HG03565 (cell line): ENCODE measurements around the gene TTC38.
A peak's percentile ranks its signal among the peaks of the same experiment; 100 is the strongest.

Experiments used
- ATAC-seq: cut with Tn5 transposase; IDR thresholded peaks from one replicate; pipeline ENCODE4 v1.9.1; 2021; ENCODE audit warnings: mild to moderate bottlenecking, moderate library complexity; ENCODE audit not compliant: unreplicated experiment

Gene TTC38

DNA sequence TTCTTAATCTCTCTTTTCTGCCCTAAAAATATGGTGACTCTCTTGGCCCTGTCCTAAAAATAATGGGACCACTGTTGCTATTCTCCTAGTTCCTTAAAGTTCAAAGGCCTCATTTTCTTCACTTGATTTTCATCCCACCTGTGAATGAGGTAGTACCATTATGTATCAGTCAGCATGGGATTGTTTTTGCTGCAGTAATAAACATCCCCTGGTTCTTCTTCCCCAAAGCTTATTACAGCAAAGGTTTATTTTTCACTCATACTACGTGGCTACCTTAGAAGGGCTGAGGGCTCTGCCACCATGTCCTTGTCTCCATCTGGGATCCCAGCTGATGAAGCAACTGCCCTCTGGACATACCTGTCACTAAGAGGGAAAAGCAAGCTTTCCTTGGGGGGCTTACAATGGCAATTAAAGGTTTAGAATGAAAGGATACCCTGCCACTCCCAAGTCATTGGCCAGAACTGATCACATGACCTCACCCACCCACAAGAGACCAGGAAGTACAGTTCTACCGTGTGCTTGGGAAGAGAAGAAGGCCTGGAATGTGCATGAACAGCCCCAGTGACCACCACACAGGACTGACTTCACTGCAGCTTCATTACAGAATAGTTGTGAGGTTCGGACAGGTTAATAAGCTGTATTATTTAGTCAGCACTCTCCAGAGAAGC is 7.8 kb downstream of the TTC38 start:
- ATAC-seq = no peak

DNA sequence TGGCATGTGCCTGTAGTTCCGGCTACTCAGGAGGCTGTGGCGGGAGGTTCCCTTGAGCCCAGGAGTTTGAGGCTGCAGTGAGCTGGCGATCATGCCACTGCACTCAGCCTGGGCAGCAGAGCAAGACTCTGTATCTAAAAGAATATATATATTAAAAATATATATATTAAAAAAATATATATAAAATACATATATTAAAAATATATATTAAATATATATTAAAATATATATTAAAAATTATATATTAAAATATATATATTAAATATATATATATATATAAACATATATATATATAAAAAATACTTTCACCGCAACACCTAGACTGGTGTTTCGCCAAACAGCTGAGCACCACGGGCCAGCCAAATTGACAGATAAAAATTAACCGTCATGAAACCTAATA is 8.8 kb downstream of the TTC38 start:
- ATAC-seq = no peak

DNA sequence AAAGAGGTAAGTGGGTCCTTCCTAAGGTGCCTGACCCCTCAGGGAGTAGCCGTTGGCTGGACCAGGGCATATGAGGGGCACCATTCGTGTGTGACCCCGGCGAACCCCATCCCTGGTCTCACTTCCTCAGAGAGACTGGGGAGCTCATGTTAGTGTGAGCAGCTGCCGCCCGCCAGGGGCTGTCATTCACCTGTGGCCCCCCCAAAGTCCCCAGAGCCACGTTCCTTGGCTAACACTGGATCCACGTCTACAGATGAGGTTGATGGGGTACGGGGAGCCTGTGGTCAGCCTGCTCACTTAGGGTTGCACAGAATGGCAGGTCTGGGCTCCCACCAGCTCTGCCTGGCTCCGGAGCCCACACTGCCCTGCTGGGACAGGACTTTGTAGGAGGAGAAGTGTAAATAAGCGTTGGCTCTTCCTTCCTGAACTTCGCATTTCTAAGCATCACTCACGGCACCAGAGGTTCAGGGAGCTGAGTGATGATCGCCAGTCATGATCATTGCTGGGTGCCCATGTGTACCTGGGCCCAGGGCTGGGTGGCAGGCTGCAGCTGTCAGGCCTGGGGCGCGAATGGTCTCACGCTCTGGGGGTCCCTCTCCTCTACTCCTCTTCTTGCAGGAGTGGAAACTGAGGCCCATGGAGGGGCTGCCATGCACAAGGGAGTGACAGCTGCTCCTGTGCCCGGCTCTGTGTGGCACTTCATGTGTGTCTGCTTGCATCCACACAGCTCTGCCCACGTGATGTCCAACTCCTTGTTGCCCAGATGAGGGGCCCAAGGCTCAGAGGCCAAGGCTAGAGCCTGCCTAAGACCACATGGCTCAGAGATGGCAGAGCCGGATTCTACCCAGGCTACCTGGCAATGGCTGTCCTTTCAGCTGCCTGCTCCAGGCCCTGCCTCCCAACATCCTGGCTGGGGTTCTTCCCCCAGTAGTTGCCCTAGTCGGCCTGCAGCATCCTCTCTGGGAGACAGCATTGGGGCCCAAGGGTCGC is 11.1 kb downstream of the TTC38 start:
- ATAC-seq = no peak

DNA sequence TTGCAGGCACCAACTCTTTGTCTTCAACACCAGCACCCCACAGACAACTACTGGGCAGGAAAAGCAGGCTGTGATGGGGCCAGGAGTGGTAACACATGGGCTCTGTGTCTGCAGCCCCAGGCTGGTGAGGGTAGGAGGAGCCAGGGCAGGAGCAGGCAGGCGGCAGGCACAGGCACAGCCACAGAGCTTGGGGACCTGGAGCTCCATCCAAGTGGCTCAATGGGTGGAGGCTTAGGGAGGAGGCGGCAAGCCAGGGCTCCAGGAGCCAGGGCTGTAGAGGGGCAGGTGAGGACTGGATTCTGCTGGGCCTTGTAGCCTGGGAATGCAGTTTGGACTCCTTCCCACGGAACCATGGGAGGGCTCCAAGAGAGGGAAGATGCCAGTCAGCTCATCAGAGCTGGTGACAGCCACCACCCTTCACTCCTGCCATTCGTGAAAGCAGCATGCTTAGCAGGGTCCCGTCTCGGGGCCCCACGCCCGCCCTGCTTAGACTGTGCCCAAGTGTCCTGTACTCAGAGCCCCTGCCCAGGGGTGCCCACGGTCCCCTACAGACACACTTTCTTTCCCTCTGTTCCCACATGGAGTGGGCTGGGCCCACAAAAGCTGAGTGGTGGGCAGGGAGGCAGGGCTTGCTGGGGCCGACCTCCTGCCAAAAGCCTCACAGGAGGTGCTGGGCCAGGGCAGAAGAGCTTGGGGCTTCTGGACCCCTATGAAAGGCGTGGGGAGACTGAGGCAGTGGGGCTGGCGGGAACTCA is 12.4 kb downstream of the TTC38 start:
- ATAC-seq = no peak

DNA sequence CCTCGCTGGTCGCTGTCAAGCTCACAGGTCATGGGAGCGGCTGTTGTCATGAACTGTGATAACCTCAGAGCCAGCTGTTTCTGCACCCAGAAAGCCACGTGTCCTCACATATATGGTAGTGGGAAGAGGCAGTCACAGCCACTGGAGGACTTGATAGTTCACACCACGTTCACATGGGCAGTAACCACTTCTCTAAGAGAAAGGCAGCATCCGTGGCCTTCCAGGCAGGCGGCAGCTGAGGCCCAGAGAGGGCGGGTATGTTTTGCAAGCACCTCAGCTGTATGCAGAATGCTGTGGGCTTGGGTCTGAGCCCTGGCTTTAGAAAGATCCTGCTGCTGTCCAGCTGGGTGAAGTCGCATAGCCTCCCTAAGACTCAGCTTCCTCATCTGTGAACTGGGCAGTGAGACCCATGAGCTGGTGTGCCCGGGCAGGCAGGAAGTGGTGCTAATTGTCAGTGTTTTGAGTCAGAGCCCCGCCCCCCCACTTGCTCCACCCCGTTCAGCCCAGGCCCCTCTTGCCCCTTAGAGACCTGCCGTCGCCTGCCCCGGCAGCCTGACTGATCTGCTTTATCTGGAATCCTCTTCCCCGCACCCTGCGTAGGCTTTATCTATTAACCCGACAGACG is 13.3 kb downstream of the TTC38 start:
- ATAC-seq = no peak

DNA sequence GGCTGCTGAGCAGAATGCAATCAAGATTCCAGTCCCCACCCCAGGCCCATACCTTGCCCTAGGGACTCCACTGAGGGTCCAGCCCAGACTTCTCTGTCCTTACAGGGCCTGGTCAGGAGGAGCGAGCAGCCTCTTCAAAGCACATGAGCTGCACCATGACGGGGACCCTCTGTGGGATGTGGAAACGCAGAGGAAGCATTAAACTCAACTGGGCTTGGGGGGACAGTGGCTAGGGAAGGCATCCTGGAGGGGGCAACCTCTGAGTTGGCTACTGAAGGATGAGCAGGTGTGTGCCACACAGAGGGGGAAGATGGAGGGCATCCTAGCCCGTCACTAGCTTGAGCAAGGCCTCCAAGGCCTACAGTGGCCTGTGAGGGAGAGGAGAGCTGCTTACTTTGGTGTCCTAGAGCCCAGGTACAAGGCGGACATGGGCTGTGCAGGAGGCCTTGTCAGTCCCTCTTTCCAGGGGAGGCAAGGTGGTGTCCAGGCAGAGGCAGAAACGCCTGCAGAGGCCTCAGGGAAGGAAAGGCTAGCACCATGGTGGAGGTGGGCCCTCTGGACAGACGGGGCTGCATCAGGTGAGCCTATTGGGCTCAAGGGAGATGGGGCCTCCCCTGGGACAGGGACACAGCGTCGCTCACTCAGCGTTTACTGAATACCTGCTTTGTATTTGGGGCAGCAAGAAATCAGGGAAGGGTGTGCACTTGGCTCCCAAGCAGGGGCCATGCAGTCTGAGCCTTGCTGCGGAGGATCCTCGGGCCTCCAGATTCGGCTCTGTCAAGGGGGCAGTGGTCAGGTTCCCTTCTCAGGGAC is 14.3 kb downstream of the TTC38 start:
- no peak for ATAC-seq

DNA sequence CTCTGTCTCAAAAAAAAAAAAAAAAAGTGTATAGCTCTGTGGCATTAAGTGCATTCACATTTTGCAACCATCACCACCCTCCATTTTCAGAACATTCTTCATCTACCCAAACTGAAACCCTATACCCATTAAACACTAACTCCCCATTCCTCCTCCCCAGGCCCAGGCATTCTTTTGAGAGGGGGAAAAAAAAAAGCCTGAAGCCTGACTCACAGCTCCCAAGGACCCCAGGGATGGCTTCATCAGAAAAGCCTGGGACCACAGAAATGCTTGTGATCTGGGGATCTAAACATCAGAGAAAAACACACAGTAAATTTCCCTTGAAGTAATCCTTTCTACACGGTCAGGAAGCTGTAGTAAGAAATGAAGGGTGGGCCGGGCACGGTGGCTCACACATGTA is 18.2 kb downstream of the TTC38 start:
- ATAC-seq = no peak

DNA sequence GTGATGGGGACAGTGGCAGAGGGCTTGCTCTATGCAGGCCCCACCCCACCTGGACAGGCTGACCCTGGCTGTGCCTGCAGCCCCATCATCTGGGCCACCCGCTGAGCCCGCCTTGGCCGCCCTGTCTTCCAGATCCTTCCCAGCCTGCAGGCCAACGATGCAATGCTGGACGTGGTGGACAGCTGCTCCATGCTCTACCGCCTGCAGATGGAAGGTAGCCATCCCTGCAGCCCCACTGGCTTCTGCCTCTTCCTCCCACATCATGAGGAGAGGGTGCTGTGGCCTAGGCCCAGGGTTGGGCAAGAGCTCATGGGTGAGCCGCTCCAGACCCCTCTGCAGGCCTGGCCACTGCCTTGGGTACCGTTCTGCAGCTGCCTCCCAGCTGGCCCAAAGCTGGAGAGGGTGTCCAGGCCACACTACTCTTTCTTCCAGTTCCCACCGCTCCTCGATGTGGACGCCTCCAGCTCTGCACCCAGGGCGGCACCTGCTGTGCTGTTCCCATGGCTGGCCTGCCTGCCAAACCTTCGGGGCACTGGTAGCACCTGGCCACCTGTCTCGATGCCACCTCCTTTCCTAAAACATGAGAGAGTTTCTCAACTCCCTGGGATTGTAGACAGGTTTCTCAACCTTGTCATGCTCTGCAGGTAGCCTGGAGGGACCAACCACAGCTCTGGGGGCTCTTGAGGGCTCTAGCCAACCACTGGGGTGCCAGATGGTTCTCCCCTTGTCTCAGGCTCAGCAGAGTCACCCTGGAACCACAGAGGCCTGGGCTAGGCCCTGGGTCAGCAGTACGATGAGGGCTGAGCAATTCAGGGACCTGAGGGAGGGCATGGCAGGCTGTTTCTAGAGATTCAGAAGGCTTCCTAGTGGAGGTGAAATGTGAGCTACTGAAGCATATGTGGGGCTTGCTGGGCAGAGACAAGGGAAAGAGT is 19.4 kb downstream of the TTC38 start:
- ATAC-seq = no peak

DNA sequence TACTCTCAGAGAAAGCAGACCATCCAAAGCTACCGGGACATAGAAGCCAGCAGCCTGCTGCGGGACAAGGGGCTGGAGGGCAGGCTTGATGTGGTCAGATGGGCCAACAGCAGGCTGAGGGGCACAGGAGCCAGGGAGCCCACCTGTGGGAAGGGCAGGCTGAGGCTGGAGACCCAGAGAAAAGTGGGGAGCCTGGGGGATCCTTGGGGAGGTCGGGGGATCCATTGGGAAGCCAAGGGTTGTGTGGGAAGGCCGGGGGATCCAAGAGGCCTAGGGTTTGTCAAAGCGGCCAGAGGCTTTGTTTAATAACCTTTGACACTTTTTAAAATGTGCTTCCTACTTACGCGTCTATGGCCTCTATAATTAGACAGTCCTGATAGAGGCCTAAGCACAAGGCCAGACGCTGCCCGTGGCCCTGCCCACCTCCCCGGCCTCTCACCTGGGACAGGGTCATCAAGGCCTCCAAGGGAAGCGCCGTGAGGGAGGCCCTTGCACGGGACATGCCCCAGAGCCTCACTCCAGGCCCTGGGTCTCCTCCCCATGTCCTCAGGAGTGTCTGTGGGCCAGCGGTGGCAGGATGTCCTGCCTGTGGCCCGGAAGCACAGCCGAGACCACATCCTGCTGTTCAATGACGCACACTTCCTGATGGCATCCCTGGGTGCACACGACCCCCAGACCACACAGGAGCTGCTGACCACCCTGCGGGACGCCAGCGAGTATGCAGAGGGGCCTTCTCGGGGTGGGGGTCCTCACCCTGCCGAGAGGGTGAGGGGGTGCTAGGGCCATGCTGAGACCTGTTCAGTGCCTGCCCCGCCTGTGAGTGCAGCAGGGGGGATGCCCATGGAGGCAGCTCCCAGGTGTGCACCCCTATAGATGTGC is 20.3 kb downstream of the TTC38 start:
- ATAC-seq = peak; percentile 60

DNA sequence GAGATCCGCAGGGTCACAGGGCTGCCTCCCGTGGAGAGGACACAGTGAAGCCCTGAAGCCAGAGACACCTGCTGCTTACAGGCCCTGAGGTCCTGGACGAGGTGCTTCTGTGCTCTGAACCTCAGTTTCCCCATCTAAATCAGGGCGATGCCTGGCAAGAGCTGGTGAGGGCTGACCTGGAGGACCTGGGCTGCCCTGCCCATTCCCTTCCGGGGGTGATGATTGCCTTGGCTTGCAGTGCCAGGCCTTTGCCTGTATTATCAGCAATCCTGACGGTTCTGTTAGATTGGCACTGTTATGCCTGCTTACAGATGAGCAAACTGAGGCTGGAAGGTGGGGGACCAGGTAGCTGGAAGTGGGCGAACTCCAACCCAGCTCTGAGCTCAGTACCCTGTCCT is 21.0 kb downstream of the TTC38 start:
- ATAC-seq = no peak

DNA sequence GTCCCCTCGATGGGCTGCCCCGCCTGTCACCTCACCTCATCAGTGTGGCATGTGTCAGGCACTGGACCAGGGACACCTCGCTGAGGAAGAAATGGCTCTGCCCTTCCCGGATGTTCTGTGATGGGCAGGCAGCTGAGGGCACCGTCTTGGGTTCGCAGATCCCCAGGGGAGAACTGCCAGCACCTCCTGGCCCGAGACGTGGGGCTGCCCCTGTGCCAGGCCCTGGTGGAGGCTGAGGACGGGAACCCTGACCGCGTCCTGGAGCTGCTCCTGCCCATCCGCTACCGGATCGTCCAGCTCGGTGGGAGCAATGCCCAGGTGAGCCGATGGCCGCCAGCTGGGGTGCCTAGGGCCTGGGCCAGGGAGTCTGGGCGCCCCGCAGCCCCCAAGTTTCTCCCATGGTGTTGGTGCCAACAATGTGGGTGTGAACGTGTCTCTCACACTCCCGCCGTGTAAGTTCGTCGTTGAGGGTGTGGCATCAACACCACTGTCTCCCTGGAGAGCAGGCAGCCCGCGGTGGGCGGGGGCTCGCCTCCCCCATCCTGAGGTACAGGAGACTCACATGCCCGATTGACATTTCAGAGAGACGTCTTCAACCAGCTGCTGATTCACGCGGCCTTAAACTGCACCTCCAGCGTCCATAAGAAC is 21.6 kb downstream of the TTC38 start:
- ATAC-seq = no peak

DNA sequence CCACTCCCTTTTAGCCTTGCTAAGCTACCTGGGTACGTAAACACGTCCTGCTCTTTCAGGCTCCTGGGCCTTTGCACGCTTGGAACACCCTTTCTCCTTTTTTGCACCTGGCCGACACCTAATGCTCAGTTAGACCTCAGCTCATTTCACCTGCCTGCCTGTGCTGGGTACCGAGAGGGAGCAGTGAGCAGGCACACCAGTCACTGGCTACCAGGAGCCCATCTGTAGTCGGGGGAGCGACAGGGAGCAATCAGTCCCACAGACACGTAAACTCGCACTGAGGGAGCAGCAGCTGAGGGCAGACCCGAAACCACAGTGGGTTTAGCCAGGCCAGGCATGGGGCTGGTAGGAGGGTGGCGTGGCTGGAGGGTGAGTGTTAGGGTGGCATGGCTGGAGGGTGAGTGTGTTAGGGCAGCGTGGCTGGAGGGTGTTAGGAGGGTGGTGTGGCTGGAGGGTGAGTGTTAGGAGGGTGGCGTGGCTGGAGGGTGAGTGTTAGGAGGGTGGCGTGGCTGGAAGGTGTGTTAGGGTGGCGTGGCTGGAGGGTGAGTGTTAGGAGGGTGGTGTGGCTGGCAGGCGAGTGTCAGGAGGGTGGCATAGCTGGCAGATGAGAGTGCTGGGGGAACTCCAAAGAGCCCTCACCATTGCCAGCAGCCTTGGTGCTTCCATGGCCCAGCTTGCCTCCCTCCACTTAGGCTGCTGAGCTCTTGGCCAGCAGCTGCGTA is 22.5 kb downstream of the TTC38 start:
- ATAC-seq = no peak

DNA sequence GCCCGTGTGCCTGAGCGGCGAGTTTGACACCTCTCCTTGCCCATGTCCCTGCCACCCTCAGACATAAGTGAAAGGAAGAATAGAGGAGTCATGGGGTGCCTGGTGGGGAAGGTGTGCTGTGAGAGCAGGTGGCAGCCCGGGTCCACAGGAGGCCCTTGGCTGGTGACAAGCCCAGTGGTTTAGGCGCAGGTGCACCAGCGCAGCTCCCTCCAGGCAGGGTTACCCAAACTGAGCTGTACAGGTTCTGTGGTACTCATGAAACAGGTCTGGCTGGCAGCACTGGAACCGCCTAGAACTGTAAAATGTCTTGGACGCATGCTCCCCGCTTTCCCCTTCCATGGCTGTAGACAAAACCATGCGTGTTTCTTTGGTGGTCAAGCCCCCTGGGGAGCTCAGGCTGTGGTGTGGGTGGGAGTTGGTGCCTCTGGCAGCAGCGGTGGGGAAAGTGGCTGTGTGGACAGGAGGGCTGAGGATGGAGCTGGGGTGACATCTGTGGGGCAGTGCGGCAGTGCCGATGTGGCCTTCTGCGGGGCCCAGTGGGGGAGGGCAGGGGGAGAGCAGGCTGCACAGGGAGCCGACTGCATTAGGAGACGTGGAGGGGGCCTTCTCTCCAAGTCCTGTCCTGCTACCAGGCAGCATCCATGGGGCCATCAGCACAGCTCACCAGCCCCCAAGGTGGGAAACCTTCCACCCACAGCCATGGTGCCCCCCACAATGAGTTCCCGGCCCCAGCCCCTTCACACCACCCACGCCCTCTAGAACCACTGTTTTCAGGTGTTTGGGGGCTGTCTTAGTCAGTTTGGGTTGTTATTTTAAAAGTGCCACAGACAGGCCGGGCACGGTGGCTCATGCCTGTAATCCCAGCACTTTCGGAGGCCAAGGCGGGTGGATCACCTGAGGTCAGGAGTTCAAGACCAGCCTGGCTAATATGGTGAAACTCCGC is 23.3 kb downstream of the TTC38 start:
- ATAC-seq = no peak

DNA sequence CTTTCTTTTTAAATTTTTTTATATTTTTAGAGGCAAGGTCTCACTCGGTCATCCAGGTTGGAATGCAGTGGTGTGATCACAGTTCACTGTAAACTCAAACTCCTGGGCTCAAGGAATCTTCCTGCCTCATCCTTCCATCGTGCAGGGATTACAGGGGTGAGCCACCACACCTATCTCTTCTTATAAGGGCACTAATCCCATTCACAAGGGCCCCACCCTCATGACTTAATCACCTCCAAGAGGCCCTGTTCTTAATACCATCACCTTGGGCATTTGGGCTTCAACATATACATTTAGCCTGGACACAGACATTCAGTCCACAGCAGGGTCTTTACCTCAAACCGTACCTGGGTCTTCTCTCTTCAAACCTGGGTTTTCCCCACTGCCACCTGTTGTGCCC is 24.4 kb downstream of the TTC38 start:
- ATAC-seq = no peak

DNA sequence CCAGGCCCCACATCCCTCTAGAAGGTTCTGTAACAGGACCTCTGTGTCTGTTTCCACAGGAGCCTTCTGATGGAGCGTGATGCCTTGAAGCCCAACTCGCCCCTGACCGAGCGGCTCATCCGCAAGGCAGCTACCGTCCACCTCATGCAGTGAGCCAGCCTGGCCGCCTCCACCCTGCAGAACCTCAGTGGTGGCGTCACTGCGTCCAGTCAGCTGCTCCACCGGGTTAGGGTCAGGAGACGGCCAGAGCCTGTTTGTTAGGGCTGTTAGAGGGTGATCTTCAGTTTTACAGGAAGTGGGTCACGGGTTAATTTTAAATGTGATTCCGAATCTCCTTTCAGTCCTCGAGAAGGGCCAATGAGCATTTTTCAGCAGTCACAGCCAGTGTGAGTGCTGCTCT is 24.9 kb downstream of the TTC38 start:
- ATAC-seq = no peak
